HG03095 (cell line): ENCODE results near the gene POPDC3.
A peak's percentile ranks its signal among the peaks of the same experiment; 100 is the strongest.

Experiments used
- ATAC-seq: cut with Tn5 transposase; IDR thresholded peaks from one replicate; pipeline ENCODE4 v1.9.1; 2021; ENCODE audit warnings: moderate library complexity; ENCODE audit not compliant: unreplicated experiment

The POPDC3 gene

DNA sequence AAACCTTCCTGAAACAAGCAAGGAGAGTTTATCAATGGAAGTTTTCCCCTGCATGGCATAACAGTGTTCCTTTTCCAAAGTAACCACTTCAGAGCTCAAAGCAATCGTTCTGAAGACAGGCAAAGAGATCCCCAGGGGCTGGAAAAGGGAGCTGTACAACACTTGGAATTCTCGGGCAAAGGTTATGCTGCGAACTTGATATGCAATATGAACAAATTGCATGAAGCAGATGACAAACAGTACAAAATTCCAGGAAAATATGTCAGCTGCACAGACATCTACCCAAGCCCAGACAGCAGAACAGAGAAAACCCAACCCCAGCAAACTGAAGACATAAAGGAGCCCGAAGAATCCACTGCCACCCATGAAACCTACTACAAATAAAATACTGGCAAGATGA is 18.4 kb downstream of the POPDC3 start:
- ATAC-seq: no peak

DNA sequence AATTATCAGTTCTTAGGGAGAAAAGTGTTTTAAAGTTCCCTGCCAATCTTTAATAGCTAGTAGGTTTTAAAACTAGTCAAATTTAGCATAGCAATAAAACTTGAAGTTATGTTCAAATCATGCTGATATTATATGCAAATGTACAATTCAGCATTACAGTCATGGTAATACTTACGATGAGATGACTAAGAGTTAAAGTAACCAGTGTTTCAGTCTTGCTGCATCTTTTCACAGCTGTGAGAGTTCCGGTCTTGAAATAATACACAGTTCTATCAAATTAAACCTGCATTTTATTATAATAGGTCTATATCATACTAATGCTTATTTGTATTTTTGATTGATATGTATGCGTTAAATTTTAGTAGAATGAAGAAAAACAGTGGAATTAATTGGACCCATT is 26.1 kb downstream of the POPDC3 start:
- ATAC-seq: no peak

DNA sequence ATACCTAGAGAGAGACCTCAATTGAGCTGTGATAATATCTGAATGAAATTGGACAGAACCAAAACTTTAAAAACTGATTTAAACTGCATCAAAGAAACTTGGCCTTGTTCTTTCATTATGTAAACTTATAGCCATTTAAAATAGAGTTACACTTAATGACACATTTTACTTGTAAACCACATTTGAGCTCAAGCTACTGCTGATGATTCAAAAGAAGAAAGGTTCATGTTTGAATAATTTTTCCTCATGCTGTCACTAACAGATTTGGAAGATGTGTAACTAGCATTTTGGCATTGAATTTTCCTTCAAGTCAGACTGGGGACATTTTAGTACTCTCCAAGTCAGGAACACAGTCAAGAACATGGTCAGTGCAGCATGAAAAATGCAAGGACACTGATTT is 26.9 kb downstream of the POPDC3 start:
- ATAC-seq: no peak

DNA sequence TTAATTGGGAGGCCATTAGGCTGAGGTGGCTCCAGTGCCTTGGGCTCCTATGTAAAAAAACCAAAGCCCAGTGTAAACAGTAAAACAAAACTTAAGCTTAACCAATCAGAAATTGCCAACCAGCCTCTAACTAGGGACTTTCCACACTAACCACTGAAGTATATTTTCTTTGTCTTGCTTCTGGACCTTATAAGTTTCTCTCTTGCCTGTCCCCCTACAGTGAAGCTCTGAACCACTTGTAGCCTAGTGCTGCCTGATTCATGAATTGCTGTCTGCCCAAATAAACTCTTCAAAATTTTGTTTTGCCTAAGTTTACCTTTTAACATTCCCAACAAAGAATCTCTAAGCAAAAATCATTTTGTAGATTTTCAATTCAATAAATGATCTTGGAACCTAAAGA is 28.2 kb downstream of the POPDC3 start:
- ATAC-seq: no peak

DNA sequence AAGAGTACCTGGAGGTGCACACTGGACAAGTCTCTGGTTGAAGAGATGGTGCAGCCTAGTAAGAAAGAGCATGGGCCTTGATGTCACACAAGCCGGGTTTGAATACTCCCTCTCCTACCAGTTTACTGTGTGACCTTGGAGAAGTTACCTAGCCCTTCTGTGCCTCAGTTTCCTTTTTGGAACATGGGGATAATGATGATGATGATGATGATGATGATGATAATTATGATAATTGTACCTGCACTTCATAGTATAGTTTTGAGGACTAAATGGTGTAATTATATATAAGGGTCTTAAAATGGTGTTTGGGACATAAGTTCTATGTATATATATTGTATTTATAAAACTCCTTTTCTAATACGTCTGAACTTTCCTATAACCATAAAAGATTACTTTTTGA is 41.7 kb downstream of the POPDC3 start:
- no peak for ATAC-seq

DNA sequence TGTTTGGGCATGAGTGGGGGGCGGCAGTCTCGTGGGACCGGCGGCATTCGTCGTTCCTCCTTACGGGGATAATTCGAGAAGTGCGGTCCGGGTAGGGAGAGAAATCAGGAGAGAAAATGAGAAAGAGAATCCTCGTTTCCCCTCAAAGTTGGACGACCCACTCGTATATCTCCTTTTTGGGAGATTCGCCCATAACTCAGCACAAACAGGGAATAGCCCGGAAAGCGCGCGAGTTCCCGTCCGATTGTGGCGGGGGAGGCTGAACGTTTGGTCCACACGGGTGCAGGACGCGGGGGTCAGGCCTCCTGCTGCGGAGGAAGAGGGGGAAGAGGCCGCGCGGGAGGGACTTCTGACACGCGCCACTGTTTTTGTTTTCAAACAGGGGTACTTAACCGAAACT is 42.4 kb downstream of the POPDC3 start:
- no peak for ATAC-seq

DNA sequence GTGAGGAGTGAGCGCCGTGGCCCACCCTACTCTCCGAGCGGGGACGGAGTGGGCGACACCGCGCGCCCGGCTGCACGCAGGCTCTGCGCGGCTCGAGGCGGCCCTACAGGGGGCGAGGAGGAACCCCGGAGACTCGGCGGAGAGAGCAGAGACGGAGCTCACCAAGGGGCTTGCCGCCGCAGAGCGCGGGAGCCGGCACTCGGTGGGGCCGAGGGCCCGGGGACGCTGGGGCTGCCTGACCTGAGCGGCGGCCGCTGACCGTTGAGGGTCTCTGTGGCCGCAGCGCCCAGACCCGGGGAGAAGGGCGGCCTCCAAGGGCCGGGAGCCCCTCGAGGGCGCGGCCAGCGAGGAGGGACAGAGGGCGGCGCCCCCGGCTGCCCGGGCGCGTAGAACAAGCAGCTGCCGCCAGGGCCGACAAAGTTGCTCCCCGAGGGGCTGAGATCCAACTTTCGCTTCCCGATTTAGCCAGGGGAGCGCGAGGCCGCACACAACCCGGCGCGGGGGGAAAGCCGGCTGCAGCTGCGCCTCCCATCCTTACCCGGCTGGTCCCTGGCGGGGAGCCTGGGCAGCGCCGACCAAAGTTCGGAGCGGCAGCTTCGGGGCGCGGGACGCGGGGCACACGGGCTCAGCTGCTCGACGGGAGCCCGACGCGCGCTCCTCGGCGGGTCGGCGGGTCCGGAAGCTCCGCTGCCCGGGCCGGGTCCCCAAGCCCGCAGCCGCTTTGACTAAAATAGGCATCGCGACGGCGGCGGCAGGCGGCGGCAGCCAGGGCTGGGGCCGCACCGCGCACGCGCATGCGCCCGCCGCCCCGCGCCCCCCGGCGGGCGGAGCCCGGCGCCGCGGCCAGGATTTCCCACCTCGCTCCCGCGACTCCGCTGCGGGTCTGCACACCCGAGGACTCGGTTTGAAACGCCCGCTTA is 43.1 kb downstream of the POPDC3 start:
- peak; percentile 48 for ATAC-seq

DNA sequence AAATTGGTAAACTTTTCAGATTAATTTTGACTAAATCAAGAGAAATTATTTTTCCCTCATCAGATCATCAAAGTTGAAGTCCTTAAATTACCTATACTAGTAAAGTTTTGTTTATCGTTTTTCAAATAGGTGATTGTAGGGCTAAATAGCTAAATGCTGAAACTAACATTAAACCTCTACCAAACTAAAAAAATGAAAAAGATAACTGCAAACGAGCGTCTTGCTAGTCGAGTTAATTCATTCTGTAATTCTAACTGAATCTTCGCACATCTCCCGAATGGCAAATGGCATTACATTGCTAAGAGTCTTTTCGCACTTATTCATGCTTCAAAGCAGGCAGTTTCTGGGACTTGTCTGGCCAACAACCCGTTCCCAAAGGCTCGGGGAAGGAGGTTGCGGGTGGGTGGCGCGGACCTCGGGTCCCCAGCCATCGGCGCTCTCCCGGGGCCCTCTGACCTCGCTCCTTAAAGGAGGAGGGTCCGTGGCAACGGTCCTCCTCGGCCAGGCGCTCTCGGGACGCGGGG is 43.8 kb downstream of the POPDC3 start:
- no peak for ATAC-seq

DNA sequence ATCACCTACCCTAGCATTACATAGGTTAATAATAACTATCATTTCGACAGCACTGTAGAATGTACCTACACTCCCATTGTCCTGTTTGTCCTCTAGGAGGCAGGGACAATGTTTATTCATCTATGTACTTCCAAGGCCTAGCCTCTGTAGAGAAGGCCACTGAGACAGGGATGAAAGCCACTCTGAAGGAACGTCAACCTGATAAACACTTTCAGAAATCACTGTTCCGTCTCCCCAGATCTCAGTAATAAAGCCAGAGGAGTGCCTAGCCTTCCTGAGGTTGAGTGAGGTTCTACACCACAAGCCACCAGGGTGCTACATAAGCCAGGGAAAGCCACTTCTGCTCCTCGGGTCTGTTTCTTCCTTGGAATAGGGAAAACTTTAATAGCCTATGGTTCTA is 44.8 kb downstream of the POPDC3 start:
- ATAC-seq: no peak

DNA sequence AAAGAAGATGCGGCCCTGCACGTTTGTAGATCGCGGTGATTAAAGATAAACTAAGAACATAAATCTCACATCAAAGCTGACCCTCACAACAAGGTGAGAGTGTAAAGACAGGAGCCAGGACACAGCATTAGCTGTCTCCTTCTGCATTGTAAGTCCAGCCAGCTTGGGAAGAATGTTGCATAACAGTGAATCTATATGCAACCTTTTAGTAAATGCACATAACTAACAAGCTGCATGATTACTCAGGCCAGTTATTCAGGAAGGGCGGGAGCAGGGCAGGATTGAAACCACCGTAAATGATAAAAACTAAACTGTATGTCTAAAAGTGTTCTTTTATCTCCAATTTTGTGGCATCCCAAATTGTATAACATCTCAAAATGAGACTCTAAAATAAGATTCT is 57.1 kb downstream of the POPDC3 start:
- ATAC-seq: no peak

DNA sequence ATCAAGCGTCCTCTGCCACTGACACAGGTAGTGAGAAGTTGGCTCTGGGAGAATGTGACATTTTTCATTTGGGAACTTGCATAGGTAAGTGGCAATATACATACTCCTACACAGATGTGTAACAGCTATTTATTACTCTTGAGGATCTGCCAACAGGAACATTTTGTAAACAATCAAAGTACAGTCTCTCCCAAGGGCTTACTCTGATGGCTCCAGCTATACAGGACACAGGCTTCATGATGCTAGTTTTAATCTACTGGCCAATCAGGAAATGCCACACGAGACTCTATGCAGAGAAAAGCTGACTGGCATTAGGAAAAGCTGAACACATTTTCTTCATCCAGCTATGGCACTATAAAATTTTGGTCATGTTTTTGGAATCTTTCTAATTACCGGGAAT is 57.8 kb downstream of the POPDC3 start:
- no peak for ATAC-seq

DNA sequence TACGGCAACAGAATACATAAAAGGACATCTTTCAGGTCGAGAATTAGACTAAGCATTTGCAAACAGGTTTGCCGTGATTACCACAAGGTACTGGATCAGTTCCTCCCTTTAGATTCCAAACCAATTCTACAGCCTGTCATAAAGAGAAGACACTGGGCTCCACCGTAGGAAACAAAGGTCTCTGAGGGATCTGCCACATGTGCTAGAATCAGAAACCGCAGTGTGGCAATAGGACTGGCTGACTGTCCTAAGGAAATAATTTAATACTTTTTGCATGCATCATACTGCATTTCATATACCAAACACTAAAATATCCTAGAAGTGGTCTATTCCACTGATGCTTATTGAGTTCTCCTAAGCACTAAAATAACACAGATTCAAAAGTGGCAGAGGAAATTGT is 59.2 kb downstream of the POPDC3 start:
- no peak for ATAC-seq

DNA sequence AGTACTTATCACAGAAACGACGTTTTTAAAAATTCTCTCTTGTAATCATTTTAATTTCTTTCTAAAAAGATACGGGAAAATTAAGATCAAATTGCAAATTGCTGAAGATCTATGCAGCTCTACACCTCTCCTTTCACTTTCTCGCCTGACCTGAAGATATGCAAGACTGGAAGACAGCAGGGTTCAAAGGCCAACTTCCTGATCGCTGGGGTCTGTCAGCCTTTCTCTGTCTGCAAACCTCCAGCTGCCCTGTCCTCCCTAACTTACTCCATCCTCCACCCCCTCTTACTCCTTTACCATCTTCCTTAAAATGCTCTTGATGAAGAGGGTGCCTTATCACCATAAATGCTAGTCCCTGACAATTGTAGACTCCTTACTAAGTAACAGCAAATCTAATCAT is 63.7 kb downstream of the POPDC3 start:
- no peak for ATAC-seq

DNA sequence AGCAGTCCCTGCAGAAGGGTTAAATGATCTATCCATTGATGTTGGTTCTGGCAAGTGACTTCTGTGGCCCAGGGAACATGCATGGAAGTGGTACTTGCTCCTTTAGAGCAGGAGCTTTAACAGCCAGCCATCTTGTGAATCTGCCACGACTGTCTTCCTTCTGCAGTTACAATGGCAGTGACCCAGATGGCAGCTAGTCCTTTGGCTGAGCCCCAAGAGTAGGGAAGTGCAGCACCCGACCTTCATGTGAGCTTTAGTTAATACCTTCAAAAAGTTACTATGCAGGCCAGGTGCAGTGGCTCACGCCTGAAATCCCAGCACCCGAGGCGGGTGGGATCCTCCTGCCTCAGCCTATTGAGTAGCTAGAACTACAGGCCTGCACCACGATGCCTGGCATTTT is 66.4 kb downstream of the POPDC3 start:
- ATAC-seq: no peak

DNA sequence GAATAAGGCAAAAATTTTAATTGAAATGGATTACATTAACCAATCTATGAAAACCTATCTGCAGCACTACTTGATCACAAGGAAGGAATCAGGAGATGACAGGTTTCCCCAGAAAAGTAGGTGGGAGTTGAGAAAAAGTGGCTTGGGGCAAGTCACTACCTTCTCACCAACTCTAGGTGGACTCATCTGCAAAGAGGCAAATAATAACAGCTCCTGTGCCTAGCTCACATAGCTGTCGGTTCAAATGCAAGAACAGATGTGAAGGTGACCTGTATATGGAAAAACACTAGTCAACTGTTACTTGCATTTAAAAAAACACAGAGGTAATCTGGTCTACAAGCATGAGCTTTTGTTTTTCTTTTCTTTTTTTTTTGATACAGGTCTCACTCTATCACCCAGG is 67.2 kb downstream of the POPDC3 start:
- no peak for ATAC-seq

DNA sequence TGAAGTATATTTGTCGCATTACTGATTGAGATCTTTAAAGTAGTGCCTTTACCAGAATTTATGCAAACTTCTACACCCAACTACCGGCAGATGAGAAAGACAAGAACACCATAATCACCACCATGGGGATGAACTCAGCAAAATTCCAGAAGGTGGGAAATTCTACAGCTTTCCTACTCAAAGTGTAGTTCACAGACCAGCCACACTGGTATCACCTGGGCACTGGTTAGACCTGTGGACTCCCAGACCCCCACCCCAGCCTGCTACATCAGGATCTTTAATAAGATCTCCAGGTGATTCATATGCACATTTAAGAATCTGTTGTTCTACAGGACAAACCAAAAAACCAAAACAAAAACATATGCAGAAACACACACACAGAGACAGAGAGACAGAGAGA is 67.9 kb downstream of the POPDC3 start:
- no peak for ATAC-seq

DNA sequence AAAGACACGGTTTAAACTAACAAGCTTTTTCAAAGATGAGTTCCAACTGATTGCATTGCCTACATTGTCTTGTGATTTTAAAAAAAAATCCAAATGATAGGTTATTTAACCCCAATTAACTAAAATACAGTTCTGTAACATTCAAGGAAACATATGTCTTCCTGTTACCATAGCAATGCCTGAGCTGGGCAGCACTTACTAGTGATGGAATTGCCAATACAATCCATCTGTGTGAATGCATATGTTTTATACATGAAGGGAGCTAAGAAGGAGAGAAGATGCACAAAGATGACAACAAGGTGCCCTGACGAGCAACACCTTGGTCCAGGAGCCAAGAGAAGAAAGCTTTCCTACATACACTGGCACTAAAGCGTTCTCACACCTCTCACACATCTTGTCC is 68.7 kb downstream of the POPDC3 start:
- ATAC-seq: no peak

DNA sequence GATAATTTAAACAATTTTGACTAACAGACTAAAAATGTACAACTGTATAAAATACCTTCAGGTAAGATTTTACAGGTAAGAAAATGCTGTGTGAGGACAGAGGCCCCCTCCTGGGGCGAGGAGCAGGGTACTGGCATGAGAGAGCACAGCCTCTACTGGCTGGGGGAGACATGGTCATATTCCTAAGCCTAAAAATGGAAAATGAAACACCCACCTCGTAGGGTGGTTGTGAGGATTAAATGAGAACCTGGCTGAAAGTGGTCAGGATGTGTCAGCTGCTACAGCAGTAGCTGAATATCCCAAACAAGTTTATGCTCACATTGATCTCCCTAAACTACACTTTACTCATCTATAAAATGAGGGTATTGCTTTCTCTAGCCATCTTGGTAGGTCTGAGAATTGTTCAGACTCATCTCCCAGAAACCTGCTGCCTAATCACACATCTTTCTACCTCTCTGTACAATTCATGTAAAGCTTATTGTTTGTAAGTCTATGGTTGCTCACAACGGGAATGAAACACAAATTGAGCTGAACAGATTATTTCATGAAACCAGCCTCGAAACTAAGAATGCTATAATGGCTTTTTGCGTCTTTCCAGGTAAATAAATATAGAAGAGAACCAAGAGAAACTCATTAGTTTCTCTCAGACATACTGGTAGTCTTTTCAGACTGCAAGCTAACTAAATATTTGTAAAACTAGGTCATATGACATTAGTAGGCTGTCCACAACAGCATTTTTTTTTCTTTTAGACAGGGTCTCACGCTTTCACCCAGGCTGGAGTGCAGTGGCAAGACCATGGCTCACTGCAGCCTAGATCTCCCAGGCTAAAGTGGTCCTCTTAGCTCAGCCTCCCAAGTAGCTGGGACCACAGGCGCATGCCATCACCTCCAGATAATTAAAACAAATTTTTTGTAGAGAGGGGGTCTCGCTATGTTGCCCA is 69.6 kb downstream of the POPDC3 start:
- ATAC-seq: no peak

DNA sequence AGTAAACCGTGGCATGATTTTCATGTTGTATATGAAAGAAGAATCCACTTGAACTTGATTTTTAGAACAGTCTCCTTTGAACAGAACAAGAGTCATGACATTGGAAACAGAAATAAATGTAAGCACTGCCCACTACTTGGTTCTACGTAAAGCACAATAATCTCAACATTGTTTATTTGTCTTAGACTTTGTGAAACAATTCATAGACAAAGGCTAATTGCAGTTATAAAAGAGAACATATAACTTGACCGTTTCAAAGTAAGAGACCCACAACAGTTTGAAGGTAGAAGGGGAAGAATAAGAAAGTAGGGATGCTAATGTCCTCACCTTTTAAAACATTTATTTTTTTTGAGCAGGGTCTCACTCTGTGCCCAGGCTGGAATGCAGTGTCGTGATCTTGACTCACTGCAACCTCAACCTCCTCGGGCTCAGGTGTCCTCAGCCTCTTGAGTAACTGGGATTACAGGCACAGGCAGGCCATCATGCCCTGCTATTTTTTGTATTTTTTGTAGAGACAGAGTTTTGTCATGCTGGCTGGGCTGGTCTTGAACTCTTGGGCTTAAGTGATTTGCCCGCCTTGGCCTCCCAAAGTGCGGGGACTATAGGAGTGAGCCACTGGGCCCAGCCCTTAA is 71.1 kb downstream of the POPDC3 start:
- ATAC-seq: no peak
